Naive thymus-derived CD4-positive, alpha-beta T cell (primary cell): ENCODE results near the gene TCEANC. TPM values are rescaled to one million over a fixed set of nuclear protein-coding genes. Genes with fewer than 3 reads are reported as not detected.
A peak's percentile ranks its signal among the peaks of the same experiment; 100 is the strongest.

ENCODE experiments used
- ATAC-seq: fragments of 150-1000 bp; cut with Tn5 transposase; 2 replicates; pipeline ENCODE4 v1.10.0; 2021; ENCODE audit warnings: mild to moderate bottlenecking, moderate library complexity
- CTCF ChIA-PET: fragments of 350-600 bp; sonication (Branson Sonifier 250); formaldehyde crosslinking; loops from one replicate; lab custom pipeline; 2021; ENCODE audit warnings: antibody characterized with exemption; lab: Charles Lee
- POLR2A ChIA-PET: fragments of 350-600 bp; sonication (Branson Sonifier 250); formaldehyde crosslinking; loops from one replicate; lab custom pipeline; 2021; ENCODE audit warnings: antibody characterized with exemption, inconsistent platforms; lab: Charles Lee
- DNase-seq, 9 donors: peaks; one replicate each; pipeline versions ENCODE4 v3.0.0 to v3.0.0-alpha.2; 2020 to 2022; ENCODE audit warnings: mixed read lengths in 1 of 9
- H3K27ac ChIP-seq: one replicate; pipeline ENCODE4 v1.7.0; 2013; ENCODE audit warnings: mild to moderate bottlenecking, low read depth, low read length, moderate library complexity
- H3K27me3 ChIP-seq, 2 donors: one replicate each; pipeline ENCODE4 v1.7.0; 2013; ENCODE audit warnings: low read length in 2 of 2, mild to moderate bottlenecking in 2 of 2, moderate library complexity in 2 of 2; ENCODE audit not compliant: control insufficient read depth in 2 of 2, insufficient read depth in 2 of 2
- H3K36me3 ChIP-seq, 3 experiments: 1 replicate in 2 of 3; 2 replicates in 1 of 3; pipeline ENCODE4 v1.7.0; 2013; ENCODE audit warnings: low read length in 3 of 3, mild to moderate bottlenecking in 3 of 3, moderate library complexity in 1 of 3; ENCODE audit not compliant: insufficient read depth in 3 of 3, control insufficient read depth in 2 of 3
- H3K4me1 ChIP-seq, 2 donors: one replicate each; pipeline ENCODE4 v1.7.0; 2013; ENCODE audit warnings: low read length in 2 of 2, mild to moderate bottlenecking in 2 of 2, moderate library complexity in 1 of 2; ENCODE audit not compliant: control insufficient read depth in 2 of 2, insufficient read depth in 2 of 2
- H3K4me3 ChIP-seq: 2 replicates; pipeline ENCODE4 v1.7.0; 2013; ENCODE audit warnings: mild to moderate bottlenecking, low read length
- H3K9me3 ChIP-seq, 3 experiments: 1 replicate in 2 of 3; 2 replicates in 1 of 3; pipeline ENCODE4 v1.7.0; 2013; ENCODE audit warnings: low read length in 3 of 3; ENCODE audit not compliant: control insufficient read depth in 2 of 3
- H3K27ac Mint-ChIP-seq, 9 donors: one replicate each; pipeline ENCODE4 v1.8.0; 2020 to 2022; ENCODE audit warnings: mixed read lengths in 9 of 9, mild to moderate bottlenecking in 8 of 9, moderate library complexity in 5 of 9, inconsistent platforms in 2 of 9
- H3K27me3 Mint-ChIP-seq, 5 donors: one replicate each; pipeline ENCODE4 v1.8.0; 2021 to 2022; ENCODE audit warnings: mixed read lengths in 5 of 5, mild to moderate bottlenecking in 1 of 5
- H3K36me3 Mint-ChIP-seq, 5 donors: one replicate each; pipeline ENCODE4 v1.8.0; 2020 to 2022; ENCODE audit warnings: mixed read lengths in 5 of 5, mild to moderate bottlenecking in 3 of 5, inconsistent platforms in 1 of 5
- H3K4me1 Mint-ChIP-seq, 7 donors: one replicate each; pipeline ENCODE4 v1.8.0; 2020 to 2022; ENCODE audit warnings: mixed read lengths in 7 of 7, mild to moderate bottlenecking in 3 of 7, inconsistent platforms in 1 of 7
- H3K4me3 Mint-ChIP-seq, 10 donors: one replicate each; pipeline ENCODE4 v1.8.0; 2020 to 2022; ENCODE audit warnings: mild to moderate bottlenecking in 10 of 10, mixed read lengths in 10 of 10, moderate library complexity in 6 of 10, inconsistent platforms in 2 of 10
- H3K9me3 Mint-ChIP-seq, 11 donors: one replicate each; pipeline ENCODE4 v1.8.0; 2020 to 2022; ENCODE audit warnings: mixed read lengths in 11 of 11, mild to moderate bottlenecking in 4 of 11, inconsistent platforms in 1 of 11, moderate library complexity in 1 of 11
- intact Hi-C, 2 donors: fragments of 100-400 bp; cut with micrococcal nuclease; formaldehyde crosslinking; loops; one replicate each; pipeline ENCODE4 v1.15.1; 2023
- polyA plus RNA-seq, 2 donors: library from polyadenylated mRNA; unstranded; fragments of 300-500 nt; fragmentation: Illumina TruSeq; gene quantifications; one replicate each; pipeline ENCODE4 v1.2.3, GENCODE V29; 2021
- total RNA-seq, 6 experiments: library from RNA in 5 of 6; stranded (reverse) in 5 of 6; gene quantifications; 1 replicate in 5 of 6; 2 replicates in 1 of 6; pipeline ENCODE4 v1.2.3 and lab custom pipeline; 2021 to 2026

The TCEANC gene
- total and polyA plus RNA-seq, 7 experiments from 2014 or later, result 5.0 to 17.5 (median 11.4) TPM

DNA sequence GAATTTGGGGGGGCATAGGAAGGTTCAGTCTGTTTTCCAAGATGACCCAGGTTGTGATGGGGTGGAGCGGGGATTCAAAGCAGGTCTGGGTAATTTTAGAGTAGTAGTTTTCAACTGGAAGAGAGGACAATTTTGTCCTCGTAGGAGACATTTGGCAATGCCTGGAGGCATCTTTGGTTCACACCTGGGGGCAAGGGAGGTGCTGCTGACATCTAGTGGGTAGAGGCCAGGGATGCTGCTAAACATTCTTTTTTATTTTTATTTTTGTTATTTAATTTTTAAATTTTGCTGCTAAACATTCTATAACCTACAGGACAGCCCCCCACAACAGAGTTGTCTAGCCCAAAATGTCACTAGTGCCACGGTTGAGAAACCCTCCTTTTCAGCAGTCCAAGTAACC, 37.9 kb downstream of the TCEANC start:
- POLR2A ChIA-PET, result interaction anchor here (1.5 kb wide), 1 partner anchor 12 kb away, joined by 4 read pairs; no protein-coding TSS in a partner anchor

DNA sequence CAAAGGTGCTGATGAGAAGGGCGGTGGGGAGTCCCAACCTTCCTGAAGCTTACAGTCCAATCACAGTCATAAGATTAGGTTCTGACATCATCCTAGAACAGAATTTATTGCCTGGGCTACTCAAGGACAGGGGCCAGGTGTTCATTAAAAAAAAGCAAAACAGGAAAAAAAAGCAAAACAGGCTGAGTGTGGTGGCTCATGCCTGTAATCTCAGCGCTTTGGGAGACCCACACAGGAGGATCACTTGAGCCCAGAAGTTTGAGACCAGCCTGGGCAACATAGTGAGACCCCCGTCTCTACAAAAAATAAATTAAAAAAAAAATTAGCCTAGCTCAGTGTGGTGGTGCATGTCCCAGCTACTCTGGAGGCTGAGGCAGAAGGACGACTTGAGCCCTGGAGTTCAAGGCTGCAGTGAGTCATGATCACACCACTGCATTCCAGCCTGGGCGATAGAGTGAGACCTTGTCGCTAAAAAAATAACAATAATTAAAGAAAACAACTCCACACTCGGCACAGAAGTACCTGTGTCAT, 39.0 kb downstream of the TCEANC start:
- Mint-ChIP-seq H3K27ac (peak overlapping the region in 5 of 9 donors; percentile 35 to 81 (median 61)), H3K9me3 (no peaks in the 10 kb centered on the region), H3K36me3 (peaks cover 0 to 6% (median 0%) of the 10 kb centered on the region in 5 donors), H3K27me3 (no peaks in the 10 kb centered on the region), H3K4me1 (peaks cover 32 to 78% (median 60%) of the 10 kb centered on the region in 7 donors), H3K4me3 (peak overlapping the region in 7 of 10 donors; percentile 12 to 65 (median 51))
- CTCF ChIA-PET, result no interaction called here
- ATAC-seq (no peak), DNase-seq (no peak)
- intact Hi-C loops, result no loop called here
- POLR2A ChIA-PET, result interaction anchor here (0.7 to 1.5 kb wide), 3 partner anchors 11 to 44 kb away, joined by 3 to 5 read pairs (median 4); no protein-coding TSS in a partner anchor
- no peaks in the 10 kb centered on the region for H3K9me3 ChIP-seq
- H3K36me3 ChIP-seq, result no peaks in the 10 kb centered on the region
- no peaks in the 10 kb centered on the region for H3K27me3 ChIP-seq
- peaks cover 14 to 37% of the 10 kb centered on the region in 2 donors for H3K4me1 ChIP-seq
- H3K27ac ChIP-seq, result no peak overlapping the region
- H3K4me3 ChIP-seq, result no peak overlapping the region

More for the DNA sequence above, 37.9 kb downstream of the TCEANC start:
- Mint-ChIP-seq H3K36me3 (peaks cover 0 to 6% (median 0%) of the 10 kb centered on the region in 5 donors), H3K27me3 (no peaks in the 10 kb centered on the region), H3K4me1 (peaks cover 31 to 69% (median 53%) of the 10 kb centered on the region in 7 donors), H3K9me3 (no peaks in the 10 kb centered on the region), H3K27ac (peak overlapping the region in 8 of 9 donors; percentile 42 to 98 (median 83)), H3K4me3 (peak overlapping the region; percentile 79 to 96 (median 92))
- no peaks in the 10 kb centered on the region for H3K36me3 ChIP-seq
- ATAC-seq (no peak), DNase-seq (peak in 3 of 9 donors; percentile 2 to 28 (median 12))
- no peak overlapping the region for H3K27ac ChIP-seq
- H3K4me1 ChIP-seq, result peaks cover 14 to 30% of the 10 kb centered on the region in 2 donors
- H3K27me3 ChIP-seq, result no peaks in the 10 kb centered on the region
- CTCF ChIA-PET, result interaction anchor here (0.9 kb wide), 1 partner anchor 32 kb away, joined by 3 read pairs; no protein-coding TSS in a partner anchor
- H3K4me3 ChIP-seq, result peak overlapping the region; percentile 24
- no peaks in the 10 kb centered on the region for H3K9me3 ChIP-seq
- intact Hi-C loops, result loop anchor here in 1 of 2 donors (1.0 kb wide), 1 partner anchor 33 kb away; no protein-coding TSS in a partner anchor

DNA sequence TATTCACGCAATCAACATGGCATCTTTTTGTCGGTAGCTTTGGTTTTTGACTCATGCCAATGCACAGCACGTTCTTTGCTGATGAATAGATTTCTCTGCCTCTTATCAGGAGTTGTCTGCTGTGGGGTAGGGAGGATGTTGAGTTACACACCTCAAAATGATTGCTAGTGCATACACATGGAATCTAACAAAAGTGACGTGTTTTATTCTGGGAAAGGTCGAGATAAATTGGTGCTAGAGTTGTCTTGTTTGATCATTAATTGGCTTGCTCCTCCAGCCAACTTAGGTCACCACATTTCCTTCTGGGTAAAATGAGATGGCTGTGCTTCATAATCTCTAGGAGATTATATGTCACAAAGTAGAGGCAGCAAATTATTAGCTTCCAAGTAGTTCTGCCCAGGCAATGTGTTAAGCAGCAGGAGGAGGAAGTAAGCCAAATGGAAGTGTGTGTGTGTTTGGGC, 39.9 kb downstream of the TCEANC start:
- ChIA-PET CTCF (no interaction called here), POLR2A (interaction anchor here (0.7 to 1.3 kb wide), 3 partner anchors 42 to 329 kb away, joined by 3 to 5 read pairs (median 3); partner anchors contain the start of genes OFD1 and TRAPPC2)
- intact Hi-C loops, result no loop called here
- H3K27ac ChIP-seq, result no peak overlapping the region
- H3K4me3 ChIP-seq, result no peak overlapping the region
- Mint-ChIP-seq H3K27ac (peak overlapping the region in 5 of 9 donors; percentile 19 to 77 (median 60)), H3K27me3 (no peaks in the 10 kb centered on the region), H3K36me3 (peaks cover 0 to 10% (median 0%) of the 10 kb centered on the region in 5 donors), H3K4me1 (peaks cover 32 to 83% (median 65%) of the 10 kb centered on the region in 7 donors), H3K9me3 (no peaks in the 10 kb centered on the region), H3K4me3 (peak overlapping the region in 7 of 10 donors; percentile 31 to 70 (median 49))
- no peaks in the 10 kb centered on the region for H3K36me3 ChIP-seq
- H3K27me3 ChIP-seq, result no peaks in the 10 kb centered on the region
- ATAC-seq (no peak), DNase-seq (no peak)
- H3K9me3 ChIP-seq, result no peaks in the 10 kb centered on the region
- peaks cover 14 to 38% of the 10 kb centered on the region in 2 donors for H3K4me1 ChIP-seq

DNA sequence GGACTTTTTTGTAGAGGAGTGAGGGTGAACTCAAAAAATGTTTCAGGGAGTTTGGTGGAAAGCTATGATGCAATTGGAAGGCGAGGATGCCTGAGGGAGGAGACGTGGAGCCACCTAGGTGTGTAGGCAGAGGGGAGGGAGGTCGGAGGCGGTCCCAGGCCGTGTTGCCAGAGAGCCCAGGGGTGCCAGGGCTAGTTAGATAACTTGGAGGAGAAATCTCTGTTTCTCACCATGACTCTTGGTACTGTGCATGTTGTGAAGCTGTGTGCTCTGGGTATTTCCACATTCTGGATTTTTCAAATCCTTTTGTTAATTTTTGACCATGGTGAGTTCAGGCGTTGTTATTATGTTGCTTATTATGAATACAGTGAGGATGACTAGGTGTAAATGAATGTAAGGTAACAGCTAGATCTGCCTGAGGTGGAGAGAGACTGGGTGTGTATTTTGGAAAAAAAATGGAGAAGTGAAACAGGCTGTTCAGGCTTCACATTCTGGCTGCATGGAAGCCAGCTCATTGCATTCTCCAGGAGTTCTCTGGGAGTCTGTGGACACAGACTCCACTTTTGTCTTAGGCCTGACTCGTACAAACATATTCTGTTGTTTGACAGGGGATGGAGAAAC, 40.5 kb downstream of the TCEANC start:
- Mint-ChIP-seq H3K27ac (peak overlapping the region in 7 of 9 donors; percentile 0 to 77 (median 35)), H3K27me3 (no peaks in the 10 kb centered on the region), H3K4me3 (peak overlapping the region in 8 of 10 donors; percentile 6 to 70 (median 34)), H3K36me3 (peaks cover 0 to 10% (median 0%) of the 10 kb centered on the region in 5 donors), H3K9me3 (no peaks in the 10 kb centered on the region), H3K4me1 (peaks cover 29 to 81% (median 59%) of the 10 kb centered on the region in 7 donors)
- H3K9me3 ChIP-seq, result no peaks in the 10 kb centered on the region
- no peaks in the 10 kb centered on the region for H3K27me3 ChIP-seq
- H3K4me3 ChIP-seq, result no peak overlapping the region
- intact Hi-C loops, result no loop called here
- no peak overlapping the region for H3K27ac ChIP-seq
- ChIA-PET POLR2A (interaction anchor here (0.7 to 1.3 kb wide), 4 partner anchors 9 to 328 kb away, joined by 3 to 5 read pairs (median 3); partner anchors contain the start of genes OFD1 and TRAPPC2), CTCF (no interaction called here)
- H3K36me3 ChIP-seq, result no peaks in the 10 kb centered on the region
- peaks cover 14 to 45% of the 10 kb centered on the region in 2 donors for H3K4me1 ChIP-seq
- no peak for DNase-seq
- ATAC-seq, result no peak

DNA sequence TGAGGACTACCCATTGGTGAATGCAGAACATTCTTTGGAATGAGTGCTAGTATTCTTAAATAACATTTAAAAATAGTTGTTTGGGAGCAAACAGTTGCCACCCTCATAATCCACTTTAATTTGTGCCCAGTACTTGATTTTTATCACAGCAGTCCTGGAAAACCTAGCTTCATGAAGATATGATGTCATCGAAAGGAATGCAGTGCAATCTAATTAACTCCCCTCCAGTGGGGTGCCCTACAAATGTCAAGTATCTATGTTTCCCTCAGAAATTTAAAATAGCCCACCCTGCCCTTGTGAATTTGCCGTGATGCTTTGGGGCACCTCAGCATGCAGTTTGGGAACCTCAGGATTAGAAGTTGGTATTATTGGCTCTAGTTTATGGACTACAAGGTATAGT, 41.4 kb downstream of the TCEANC start:
- Mint-ChIP-seq H3K27ac (peak overlapping the region in 1 of 9 donors; percentile 40), H3K9me3 (no peaks in the 10 kb centered on the region), H3K27me3 (no peaks in the 10 kb centered on the region), H3K4me1 (peaks cover 31 to 82% (median 59%) of the 10 kb centered on the region in 7 donors), H3K4me3 (no peak overlapping the region), H3K36me3 (peaks cover 0 to 11% (median 2%) of the 10 kb centered on the region in 5 donors)
- H3K9me3 ChIP-seq, result no peaks in the 10 kb centered on the region
- H3K4me1 ChIP-seq, result peaks cover 14 to 54% of the 10 kb centered on the region in 2 donors
- ATAC-seq (no peak), DNase-seq (no peak)
- ChIA-PET CTCF (interaction anchor here (0.6 kb wide), 1 partner anchor 335 kb away, joined by 4 read pairs; no protein-coding TSS in a partner anchor), POLR2A (interaction anchor here (0.7 kb wide), 1 partner anchor 42 kb away, joined by 6 read pairs; no protein-coding TSS in a partner anchor)
- H3K4me3 ChIP-seq, result no peak overlapping the region
- H3K27ac ChIP-seq, result no peak overlapping the region
- intact Hi-C loops, result no loop called here
- no peaks in the 10 kb centered on the region for H3K27me3 ChIP-seq
- no peaks in the 10 kb centered on the region for H3K36me3 ChIP-seq

DNA sequence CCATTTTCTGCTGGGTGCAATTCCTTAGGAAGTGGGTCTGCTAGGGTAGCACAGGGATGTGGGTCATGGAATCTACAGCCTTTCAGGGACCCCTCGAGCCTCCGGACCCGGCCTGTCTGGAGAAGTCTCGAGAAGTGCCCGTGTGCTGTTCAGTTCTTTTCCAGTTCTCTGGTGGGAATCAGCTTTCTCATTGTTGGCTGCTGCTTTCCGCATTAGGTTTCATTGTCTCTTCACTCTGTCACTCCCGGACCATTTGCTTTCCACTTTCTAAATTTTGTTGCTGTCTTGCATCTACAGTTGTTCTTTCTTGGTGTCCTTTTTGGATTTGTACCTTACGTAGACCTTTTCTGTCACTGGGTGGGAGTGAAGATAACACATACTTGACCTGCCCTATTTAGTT, 42.0 kb downstream of the TCEANC start:
- ATAC-seq (no peak), DNase-seq (no peak)
- H3K9me3 ChIP-seq, result no peaks in the 10 kb centered on the region
- Mint-ChIP-seq H3K4me3 (peak overlapping the region in 3 of 10 donors; percentile 5 to 47 (median 44)), H3K9me3 (no peaks in the 10 kb centered on the region), H3K27me3 (no peaks in the 10 kb centered on the region), H3K36me3 (peaks cover 0 to 13% (median 4%) of the 10 kb centered on the region in 5 donors), H3K27ac (peak overlapping the region in 3 of 9 donors; percentile 33 to 67 (median 46)), H3K4me1 (peaks cover 32 to 82% (median 60%) of the 10 kb centered on the region in 7 donors)
- no peaks in the 10 kb centered on the region for H3K36me3 ChIP-seq
- no peak overlapping the region for H3K4me3 ChIP-seq
- POLR2A ChIA-PET, result no interaction called here
- intact Hi-C loops, result no loop called here
- H3K4me1 ChIP-seq, result peaks cover 14 to 55% of the 10 kb centered on the region in 2 donors
- no peaks in the 10 kb centered on the region for H3K27me3 ChIP-seq
- CTCF ChIA-PET, result interaction anchor here (1.2 kb wide), 1 partner anchor 55 kb away, joined by 3 read pairs; no protein-coding TSS in a partner anchor
- no peak overlapping the region for H3K27ac ChIP-seq
